MM.1S (cell line): Measurements from ENCODE around the gene PTPRJ.
A peak's percentile ranks its signal among the peaks of the same experiment; 100 is the strongest.

Experiments
- DNase-seq: peaks from one replicate; pipeline ENCODE4 v3.0.0-alpha.2; 2015
- H2AFZ ChIP-seq: fragments of 300-600 bp; sonication (generic); 2 replicates; pipeline ENCODE4 v1.6.0; 2016; ENCODE audit warnings: antibody characterized with exemption, low read length
- H3F3A ChIP-seq: fragments of 300-600 bp; sonication (generic); 2 replicates; pipeline ENCODE4 v1.6.1; 2016; ENCODE audit warnings: mild to moderate bottlenecking, antibody characterized with exemption, low read length, moderate library complexity, mixed read lengths; ENCODE audit not compliant: insufficient read depth
- H3K27ac ChIP-seq: fragments of 300-600 bp; sonication (generic); 2 replicates; pipeline ENCODE4 v1.5.1; 2016; ENCODE audit warnings: mild to moderate bottlenecking, low read length
- H3K27me3 ChIP-seq: fragments of 300-600 bp; sonication (generic); replicated peaks from 2 replicates; pipeline ENCODE4 v1.6.0; 2016; ENCODE audit warnings: low read length; ENCODE audit not compliant: insufficient read depth
- H3K36me3 ChIP-seq: fragments of 300-600 bp; sonication (generic); replicated peaks from 2 replicates; pipeline ENCODE4 v1.6.1; 2016; ENCODE audit warnings: mild to moderate bottlenecking, low read length, mixed read lengths; ENCODE audit not compliant: insufficient read depth
- H3K4me1 ChIP-seq: fragments of 300-600 bp; sonication (generic); 2 replicates; pipeline ENCODE4 v1.6.1; 2016; ENCODE audit warnings: low read length, mixed read lengths
- H3K4me2 ChIP-seq: fragments of 300-600 bp; sonication (generic); 2 replicates; pipeline ENCODE4 v1.6.0; 2016; ENCODE audit warnings: low read depth, low read length
- H3K4me3 ChIP-seq: fragments of 300-600 bp; sonication (generic); 2 replicates; pipeline ENCODE4 v1.5.1; 2016; ENCODE audit warnings: low read length, mixed read lengths
- H3K79me2 ChIP-seq: fragments of 300-600 bp; sonication (generic); 2 replicates; pipeline ENCODE4 v1.6.1; 2016; ENCODE audit warnings: mixed run types, low read length, mixed read lengths
- H3K9ac ChIP-seq: fragments of 300-600 bp; sonication (generic); 2 replicates; pipeline ENCODE4 v1.6.1; 2016; ENCODE audit warnings: low read length, mixed read lengths
- H3K9me2 ChIP-seq: fragments of 300-600 bp; sonication (generic); replicated peaks from 2 replicates; pipeline ENCODE4 v1.6.1; 2016; ENCODE audit warnings: mild to moderate bottlenecking, low read length, mixed read lengths; ENCODE audit not compliant: insufficient read depth
- H3K9me3 ChIP-seq: fragments of 300-600 bp; sonication (generic); replicated peaks from 2 replicates; pipeline ENCODE4 v1.6.1; 2016; ENCODE audit warnings: mild to moderate bottlenecking, low read length, mixed read lengths; ENCODE audit not compliant: insufficient read depth
- H4K20me1 ChIP-seq: fragments of 300-600 bp; sonication (generic); 2 replicates; pipeline ENCODE4 v1.6.1; 2016; ENCODE audit warnings: mild to moderate bottlenecking, low read length, moderate library complexity, mixed read lengths; ENCODE audit not compliant: insufficient read depth
- EZH2 ChIP-seq: fragments of 300-600 bp; sonication (generic); optimal IDR thresholded peaks from 2 replicates; pipeline ENCODE3; 2017; ENCODE audit warnings: low read depth, mild to moderate bottlenecking, antibody characterized with exemption, low read length, mixed read lengths
- EZH2phosphoT487 ChIP-seq: fragments of 300-600 bp; sonication (generic); IDR thresholded peaks from 2 replicates; pipeline ENCODE4 v1.6.1; 2018; ENCODE audit warnings: antibody characterized with exemption, low read length
- TF ChIP-seq, protein P1 (sequence below): fragments of 300-600 bp; sonication (generic); IDR thresholded peaks from 2 replicates; pipeline ENCODE4 v1.5.1; 2016; ENCODE audit warnings: antibody characterized with exemption, low read length, mixed read lengths

Gene PTPRJ

DNA sequence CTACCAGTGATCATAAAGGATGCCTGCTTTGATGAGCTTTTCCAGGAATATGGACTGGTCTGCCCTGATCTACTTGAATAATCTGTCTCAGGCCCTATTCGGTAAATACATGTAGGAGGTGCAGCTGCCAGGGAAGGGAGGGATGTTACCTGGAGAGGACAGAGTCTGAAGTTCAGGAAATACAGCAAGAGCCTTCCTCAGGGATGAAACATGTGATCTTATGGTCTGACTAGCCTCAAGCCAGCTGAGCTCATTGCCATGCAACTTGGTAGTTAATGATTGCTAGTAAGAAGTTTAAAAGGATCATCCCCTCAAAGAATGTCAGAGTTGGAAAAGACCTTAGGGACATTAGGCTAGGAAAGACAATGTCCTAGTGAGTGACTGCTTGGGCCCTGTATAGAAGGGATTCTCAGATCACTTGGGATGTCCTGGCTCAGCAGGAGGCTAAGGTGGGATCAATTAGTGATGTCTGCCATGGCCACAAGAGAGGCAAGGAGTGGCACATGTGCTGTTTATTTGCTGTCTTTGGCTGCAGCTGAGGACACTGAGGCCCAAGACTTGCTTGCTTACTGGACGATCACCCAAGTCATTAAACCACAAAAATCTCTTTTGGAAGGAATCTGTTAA is 18.5 kb downstream of the PTPRJ start:
- H3K27me3 ChIP-seq = no peaks in the 10 kb centered on the region
- H3K9me2 ChIP-seq = no peaks in the 10 kb centered on the region
- no peak overlapping the region for H2AFZ ChIP-seq
- H3K4me2 ChIP-seq = no peak overlapping the region
- peaks cover 8% of the 10 kb centered on the region for H3K4me1 ChIP-seq
- H3K36me3 ChIP-seq = no peaks in the 10 kb centered on the region
- TF ChIP-seq EZH2 (no peak), EZH2phosphoT487 (no peak)
- TF ChIP-seq, protein P1, sequence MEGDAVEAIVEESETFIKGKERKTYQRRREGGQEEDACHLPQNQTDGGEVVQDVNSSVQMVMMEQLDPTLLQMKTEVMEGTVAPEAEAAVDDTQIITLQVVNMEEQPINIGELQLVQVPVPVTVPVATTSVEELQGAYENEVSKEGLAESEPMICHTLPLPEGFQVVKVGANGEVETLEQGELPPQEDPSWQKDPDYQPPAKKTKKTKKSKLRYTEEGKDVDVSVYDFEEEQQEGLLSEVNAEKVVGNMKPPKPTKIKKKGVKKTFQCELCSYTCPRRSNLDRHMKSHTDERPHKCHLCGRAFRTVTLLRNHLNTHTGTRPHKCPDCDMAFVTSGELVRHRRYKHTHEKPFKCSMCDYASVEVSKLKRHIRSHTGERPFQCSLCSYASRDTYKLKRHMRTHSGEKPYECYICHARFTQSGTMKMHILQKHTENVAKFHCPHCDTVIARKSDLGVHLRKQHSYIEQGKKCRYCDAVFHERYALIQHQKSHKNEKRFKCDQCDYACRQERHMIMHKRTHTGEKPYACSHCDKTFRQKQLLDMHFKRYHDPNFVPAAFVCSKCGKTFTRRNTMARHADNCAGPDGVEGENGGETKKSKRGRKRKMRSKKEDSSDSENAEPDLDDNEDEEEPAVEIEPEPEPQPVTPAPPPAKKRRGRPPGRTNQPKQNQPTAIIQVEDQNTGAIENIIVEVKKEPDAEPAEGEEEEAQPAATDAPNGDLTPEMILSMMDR = no peak
- no peak for DNase-seq
- no peak overlapping the region for H3K27ac ChIP-seq
- no peak overlapping the region for H3K4me3 ChIP-seq
- H3F3A ChIP-seq = no peaks in the 10 kb centered on the region; the same call in 1 of the 2 replicates
- no peak overlapping the region for H3K9ac ChIP-seq
- H3K9me3 ChIP-seq = no peaks in the 10 kb centered on the region
- no peaks in the 10 kb centered on the region for H4K20me1 ChIP-seq
- H3K79me2 ChIP-seq = no peaks in the 10 kb centered on the region

DNA sequence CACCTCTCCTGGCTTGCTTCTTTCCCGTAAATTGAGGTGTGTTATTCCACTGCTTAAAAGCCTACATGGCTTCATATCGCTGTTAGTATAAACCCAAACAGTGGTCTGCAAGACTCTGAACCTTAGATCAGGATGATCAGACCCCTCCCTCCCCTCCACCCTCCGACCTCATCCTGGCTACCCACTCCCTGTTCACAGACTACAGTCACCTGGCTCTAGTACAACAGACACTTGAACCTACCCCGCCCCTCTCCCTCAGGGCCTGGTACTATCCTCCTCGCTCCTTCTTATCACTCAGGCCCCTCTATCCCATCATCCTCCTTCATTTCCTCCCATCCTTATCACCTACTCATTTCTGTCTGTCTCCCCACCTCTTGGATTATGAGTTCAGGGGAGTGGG is 20.1 kb downstream of the PTPRJ start:
- H2AFZ ChIP-seq = no peak overlapping the region
- DNase-seq = no peak
- no peaks in the 10 kb centered on the region for H4K20me1 ChIP-seq
- H3K4me1 ChIP-seq = peaks cover 22% of the 10 kb centered on the region
- H3K27me3 ChIP-seq = no peaks in the 10 kb centered on the region
- no peak overlapping the region for H3K4me3 ChIP-seq
- no peaks in the 10 kb centered on the region; the same call in 1 of the 2 replicates for H3F3A ChIP-seq
- H3K9me2 ChIP-seq = no peaks in the 10 kb centered on the region
- no peaks in the 10 kb centered on the region for H3K36me3 ChIP-seq
- no peak overlapping the region for H3K4me2 ChIP-seq
- no peaks in the 10 kb centered on the region for H3K79me2 ChIP-seq
- no peak overlapping the region for H3K27ac ChIP-seq
- H3K9me3 ChIP-seq = no peaks in the 10 kb centered on the region
- TF ChIP-seq EZH2 = no peak
- no peak for TF ChIP-seq EZH2phosphoT487
- TF ChIP-seq, protein P1 = no peak
- no peak overlapping the region for H3K9ac ChIP-seq

DNA sequence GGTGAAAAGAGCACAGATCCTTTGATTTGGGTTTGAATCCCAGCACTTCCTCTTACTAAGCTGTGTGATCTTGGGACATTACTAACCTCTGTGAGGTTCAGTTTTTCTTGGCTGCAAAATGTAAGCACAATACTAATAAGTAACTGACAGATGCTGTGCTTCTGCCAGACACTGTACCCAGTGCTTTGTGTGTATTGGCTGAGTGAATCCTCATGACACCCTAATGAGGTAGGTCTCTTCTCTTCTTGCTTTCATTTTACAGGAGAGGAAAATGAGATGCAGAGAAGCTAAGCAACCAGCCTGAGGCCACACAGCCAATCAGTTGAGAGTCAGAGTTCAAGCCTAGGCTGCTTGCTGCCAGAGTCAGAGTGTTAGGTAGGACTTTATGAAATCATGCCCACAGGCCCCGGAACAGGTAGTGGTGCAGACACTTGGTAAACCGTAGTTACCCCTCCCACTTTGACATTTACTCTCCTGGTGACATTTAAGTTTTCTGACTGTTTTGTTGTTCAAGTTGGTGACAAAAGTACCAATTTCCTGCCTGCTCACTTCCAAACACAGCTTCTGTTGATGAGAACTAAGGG is 21.2 kb downstream of the PTPRJ start:
- Histone ChIP-seq H3K79me2 (no peaks in the 10 kb centered on the region), H3K9me2 (no peaks in the 10 kb centered on the region), H3K27me3 (no peaks in the 10 kb centered on the region), H3K9me3 (no peaks in the 10 kb centered on the region), H3K27ac (no peak overlapping the region), H3K36me3 (no peaks in the 10 kb centered on the region), H3K4me1 (peaks cover 24% of the 10 kb centered on the region), H2AFZ (0 out of 2 replicates have a peak overlapping the region, but pooled peaks have one; percentile 57), H3K9ac (no peak overlapping the region), H4K20me1 (no peaks in the 10 kb centered on the region), H3K4me3 (no peak overlapping the region), H3K4me2 (peak overlapping the region; percentile 31; the same call in 1 of the 2 replicates), H3F3A (no peaks in the 10 kb centered on the region; the same call in 1 of the 2 replicates)
- TF ChIP-seq, protein P1 = no peak
- no peak for TF ChIP-seq EZH2phosphoT487
- TF ChIP-seq EZH2 = no peak
- DNase-seq = no peak
